ENCODE results near the gene TBXA2R. TPM values are rescaled to one million over a fixed set of nuclear protein-coding genes. Genes with fewer than 3 reads are reported as not detected.
A peak's percentile ranks its signal among the peaks of the same experiment; 100 is the strongest.

TBXA2R gene
- total RNA-seq, 1 donor = 4.3 TPM

GRCh38 chr19:3556978-3557460 lies 49.7 kb downstream of the TBXA2R start:
- H3K4me3 ChIP-seq (ENCODE audit: low read depth, low read length) = peak overlapping the region; percentile 69
- TF ChIP-seq CTCF (IDR thresholded peaks at IDR 0.05; ENCODE audit: insufficient read depth, low read depth, low read length) = no peak
- DNase-seq (ENCODE audit: low read depth) = peak; percentile 66

GRCh38 chr19:3556423-3556977 lies 50.2 kb downstream of the TBXA2R start:
- H3K4me3 ChIP-seq (ENCODE audit: low read depth, low read length) = peak overlapping the region; percentile 69
- DNase-seq (ENCODE audit: low read depth) = no peak
- no peak for TF ChIP-seq CTCF (IDR thresholded peaks at IDR 0.05; ENCODE audit: insufficient read depth, low read depth, low read length)

- peak overlapping the region; percentile 69 for H3K4me3 ChIP-seq (ENCODE audit: low read depth, low read length)
- no peak for TF ChIP-seq CTCF (IDR thresholded peaks at IDR 0.05; ENCODE audit: insufficient read depth, low read depth, low read length)
- no peak for DNase-seq (ENCODE audit: low read depth)
Measured at GRCh38 chr19:3555653-3556422, 50.8 kb downstream of the TBXA2R start.

- TF ChIP-seq CTCF (IDR thresholded peaks at IDR 0.05; ENCODE audit: insufficient read depth, low read depth, low read length) = no peak
- H3K4me3 ChIP-seq (ENCODE audit: low read depth, low read length) = no peak overlapping the region
- DNase-seq (ENCODE audit: low read depth) = no peak
Measured at GRCh38 chr19:3554254-3555083, 52.2 kb downstream of the TBXA2R start.

GRCh38 chr19:3551792-3552095 lies 54.9 kb downstream of the TBXA2R start:
- H3K4me3 ChIP-seq (ENCODE audit: low read depth, low read length) = no peak overlapping the region
- no peak for TF ChIP-seq CTCF (IDR thresholded peaks at IDR 0.05; ENCODE audit: insufficient read depth, low read depth, low read length)
- DNase-seq (ENCODE audit: low read depth) = no peak

GRCh38 chr19:3550947-3551791 lies 55.5 kb downstream of the TBXA2R start:
- no peak overlapping the region for H3K4me3 ChIP-seq (ENCODE audit: low read depth, low read length)
- no peak for TF ChIP-seq CTCF (IDR thresholded peaks at IDR 0.05; ENCODE audit: insufficient read depth, low read depth, low read length)
- no peak for DNase-seq (ENCODE audit: low read depth)

All from fibroblast of villous mesenchyme (primary cell).